Muscle of arm (tissue), 12 donors: Measurements from ENCODE around the gene HECTD2. TPM values are rescaled to one million over a fixed set of nuclear protein-coding genes. Genes with fewer than 3 reads are reported as not detected.

Experiments used
- DNase-seq: peaks from one replicate; pipeline ENCODE4 v3.0.0-alpha.2; 2013
- polyA plus RNA-seq, 12 donors: library from polyadenylated mRNA; unstranded; fragments of 120-200 nt; gene quantifications; one replicate each; pipeline ENCODE4 v1.2.1, GENCODE V29; 2013; ENCODE audit not compliant: insufficient read length in 12 of 12

HECTD2 gene
- polyA plus RNA-seq, 12 donors = 13.3 to 32.2 (median 19.1) TPM; not detected in 1

- no peak for DNase-seq
Observed at GRCh38 chr10:91464500-91464899, 54.4 kb downstream of the HECTD2 start.

- no peak for DNase-seq
Observed at GRCh38 chr10:91465261-91465660, 55.1 kb downstream of the HECTD2 start.

DNA sequence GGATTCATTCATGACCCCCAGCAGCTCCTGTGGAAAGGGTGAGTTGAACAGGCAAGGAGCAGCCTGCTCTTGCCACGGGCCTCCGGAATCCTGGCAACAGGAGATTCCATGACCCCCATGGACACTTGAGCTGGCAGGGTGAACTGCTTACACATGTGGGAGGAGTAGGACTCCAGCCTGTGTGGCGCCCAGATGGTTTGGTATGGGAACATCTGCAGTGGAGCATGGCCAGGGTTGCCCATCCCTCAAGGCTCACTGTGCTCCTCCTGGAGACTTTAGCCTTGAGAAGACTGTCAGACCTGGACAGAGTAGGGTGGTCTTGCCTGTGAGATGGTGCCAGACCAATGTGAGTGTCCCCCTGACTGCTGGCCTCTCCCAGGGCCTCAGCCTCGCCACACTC, 57.0 kb downstream of the HECTD2 start:
- DNase-seq = no peak

GRCh38 chr10:91471602-91472001, 61.5 kb downstream of the HECTD2 start:
- DNase-seq = no peak

DNA sequence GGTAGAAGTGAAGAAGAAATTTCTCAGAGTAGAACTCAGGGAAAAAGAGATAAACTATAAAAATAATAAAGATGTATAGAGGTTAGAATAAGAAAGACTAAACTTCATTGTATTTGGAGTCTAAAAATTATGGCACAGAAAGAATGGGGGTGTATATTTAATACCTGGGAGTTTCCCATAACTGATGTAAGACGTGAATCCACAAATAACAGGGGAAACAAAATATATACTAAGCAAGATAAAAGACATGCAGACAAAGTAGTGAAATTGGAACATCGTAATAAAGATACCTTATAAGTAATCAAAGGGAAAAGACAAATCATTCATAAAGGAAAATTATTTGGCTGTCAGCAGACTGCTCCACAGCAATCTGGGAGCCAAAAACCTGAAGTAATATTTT, 62.8 kb downstream of the HECTD2 start:
- DNase-seq = no peak

DNA sequence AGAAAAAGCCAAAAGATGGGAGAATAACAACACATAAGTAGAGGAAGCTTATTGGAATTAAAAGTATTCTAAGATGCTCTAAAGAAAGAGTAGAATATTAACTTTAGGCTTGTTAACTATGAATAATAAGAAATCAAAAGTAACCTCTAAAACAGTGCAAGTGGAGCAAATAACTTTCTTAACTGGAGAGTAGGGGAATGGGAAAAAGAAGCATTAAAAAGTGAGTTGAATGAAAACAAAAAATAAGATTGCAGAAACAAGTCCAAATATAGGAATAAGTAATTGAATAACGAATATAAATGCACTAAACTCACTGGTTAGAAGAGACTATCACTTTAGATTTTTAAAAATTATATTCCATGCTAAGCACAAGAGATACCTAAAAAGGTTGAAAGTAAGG, 63.9 kb downstream of the HECTD2 start:
- DNase-seq = no peak

GRCh38 chr10:91477236-91477635, 67.1 kb downstream of the HECTD2 start:
- no peak for DNase-seq

GRCh38 chr10:91479583-91479982, 69.4 kb downstream of the HECTD2 start:
- DNase-seq = no peak

- no peak for DNase-seq
Observed at GRCh38 chr10:91487911-91488582, 77.9 kb downstream of the HECTD2 start.

- peak; percentile 7 for DNase-seq
Observed at GRCh38 chr10:91493313-91493712, 83.2 kb downstream of the HECTD2 start.

DNA sequence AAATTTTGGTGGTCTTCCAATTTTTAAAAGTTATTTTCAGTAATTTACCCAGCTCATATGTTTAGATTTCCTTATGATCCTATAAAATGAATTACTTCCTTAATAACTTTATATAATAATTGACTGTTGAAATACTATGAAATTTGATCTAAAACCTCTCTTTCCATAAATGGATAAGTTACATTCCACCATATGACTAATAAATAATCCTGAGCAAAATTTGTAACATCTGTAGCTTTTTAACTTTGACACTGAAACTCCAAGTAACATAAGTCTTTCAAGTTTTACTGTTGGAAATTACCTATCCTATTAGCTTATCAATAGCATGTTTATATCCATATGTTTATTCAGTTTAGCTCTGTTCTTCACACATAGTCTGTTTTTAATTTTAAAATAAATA, 85.3 kb downstream of the HECTD2 start:
- DNase-seq = no peak

DNA sequence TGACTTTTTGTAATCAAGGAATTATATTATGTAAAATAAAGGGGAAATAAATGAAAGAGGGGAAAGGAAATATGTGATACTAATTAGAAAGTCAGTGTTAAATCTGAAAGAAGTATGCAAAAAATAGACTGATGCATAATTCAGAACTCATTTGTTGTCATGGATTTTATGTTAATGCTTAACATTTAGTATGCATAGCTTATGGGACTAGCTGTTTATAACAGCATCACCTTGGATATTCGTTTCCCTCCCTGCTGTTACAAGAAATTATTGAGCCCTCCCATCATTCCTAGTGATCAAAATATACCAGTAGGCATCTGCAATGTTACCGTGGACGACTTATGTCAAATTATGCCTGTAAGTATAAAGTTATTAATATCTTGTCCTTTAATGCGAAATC, 85.9 kb downstream of the HECTD2 start:
- no peak for DNase-seq

- DNase-seq = no peak
Observed at GRCh38 chr10:91511549-91512330, 101.6 kb downstream of the HECTD2 start.

DNA sequence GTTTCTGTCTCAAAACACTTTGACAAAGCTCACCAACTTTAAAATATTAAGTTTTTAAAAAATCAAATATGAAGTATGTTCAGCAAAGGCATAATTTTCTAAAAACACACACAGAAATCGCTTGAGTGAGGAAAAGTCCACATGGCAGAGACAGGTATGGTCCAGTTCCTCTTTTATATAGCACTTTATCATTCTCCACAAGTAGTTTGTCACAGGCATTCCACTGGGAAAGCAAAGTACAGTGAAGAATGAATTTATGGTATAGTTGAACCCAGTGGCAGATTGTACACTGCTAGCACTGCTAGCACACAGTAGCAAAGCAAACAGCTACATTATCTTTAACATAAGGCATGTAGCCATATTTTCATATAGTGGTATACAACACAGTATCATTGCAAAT, 102.3 kb downstream of the HECTD2 start:
- no peak for DNase-seq

DNA sequence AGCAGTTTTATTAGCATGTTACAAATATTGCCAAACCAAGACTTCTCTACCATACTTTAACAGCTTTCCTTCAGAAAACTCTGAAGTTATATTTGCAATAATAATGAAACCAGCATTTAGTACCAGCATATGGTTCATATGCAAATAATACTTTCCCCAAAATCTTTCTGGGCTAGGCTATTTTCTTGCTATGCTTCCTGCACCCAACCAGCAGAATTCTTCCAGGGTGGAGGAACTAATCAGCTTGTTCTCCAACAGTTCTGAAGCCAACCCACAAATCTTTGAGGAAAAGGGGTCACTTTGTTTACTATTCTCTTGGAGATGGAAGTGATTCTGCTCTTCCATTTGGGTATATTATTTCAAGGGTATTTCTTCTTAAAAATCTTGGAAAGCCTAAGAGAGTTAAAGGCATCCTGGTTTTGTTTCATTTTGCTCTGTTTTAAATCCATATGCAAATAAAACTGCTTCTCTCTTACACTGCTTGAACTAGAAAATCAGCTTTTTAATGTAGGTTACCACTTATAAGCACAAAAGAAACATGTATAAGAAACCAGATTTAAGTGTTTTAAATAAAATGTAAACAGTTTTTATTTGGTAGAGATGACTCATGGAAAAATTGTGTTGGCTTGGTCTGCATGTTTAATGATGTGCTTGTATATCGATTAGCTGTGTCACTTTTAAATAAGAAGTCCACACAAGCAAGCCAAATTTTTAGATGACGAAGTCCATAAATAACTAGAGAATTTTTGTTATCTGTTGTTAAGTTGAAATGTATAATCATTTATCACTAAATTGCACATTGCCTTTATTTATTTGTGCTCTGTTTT, 103.7 kb downstream of the HECTD2 start:
- no peak for DNase-seq

DNA sequence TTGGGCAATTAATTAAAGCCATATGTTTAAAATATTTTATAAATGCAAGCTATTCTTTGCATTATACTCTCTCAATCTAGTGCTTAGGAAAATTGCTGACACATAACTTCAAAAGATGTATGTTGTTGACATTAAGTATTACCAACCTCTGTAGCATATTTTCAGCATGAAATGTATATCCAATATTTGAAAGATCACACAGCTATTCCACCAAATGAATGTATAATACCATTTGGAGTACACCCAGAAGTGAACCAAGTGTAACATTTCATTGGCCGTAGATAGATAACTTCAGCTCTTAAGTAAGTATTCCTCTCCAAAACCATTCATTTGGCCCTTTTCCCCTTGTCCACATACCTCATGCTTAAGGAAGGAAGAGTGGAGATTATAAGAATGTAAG, 104.6 kb downstream of the HECTD2 start:
- DNase-seq = no peak

DNA sequence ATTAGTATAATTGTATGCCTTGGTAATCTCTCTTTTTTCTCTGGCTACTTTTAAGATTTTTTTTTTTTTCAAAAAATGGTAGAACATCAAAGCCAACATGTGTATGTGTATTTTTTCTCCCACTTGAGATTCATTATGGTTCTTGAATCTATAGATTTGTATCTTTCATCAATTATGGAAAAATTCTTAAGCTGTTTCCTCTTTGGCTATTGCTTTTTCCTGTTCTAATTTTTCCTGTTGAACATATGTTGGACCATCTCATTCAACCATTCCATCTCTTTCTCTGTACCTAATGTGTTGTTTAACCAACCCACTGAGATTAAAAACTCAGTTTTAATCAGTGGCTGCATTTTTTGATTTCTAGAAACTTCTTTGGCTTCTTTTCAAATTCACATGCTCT, 107.2 kb downstream of the HECTD2 start:
- no peak for DNase-seq

DNA sequence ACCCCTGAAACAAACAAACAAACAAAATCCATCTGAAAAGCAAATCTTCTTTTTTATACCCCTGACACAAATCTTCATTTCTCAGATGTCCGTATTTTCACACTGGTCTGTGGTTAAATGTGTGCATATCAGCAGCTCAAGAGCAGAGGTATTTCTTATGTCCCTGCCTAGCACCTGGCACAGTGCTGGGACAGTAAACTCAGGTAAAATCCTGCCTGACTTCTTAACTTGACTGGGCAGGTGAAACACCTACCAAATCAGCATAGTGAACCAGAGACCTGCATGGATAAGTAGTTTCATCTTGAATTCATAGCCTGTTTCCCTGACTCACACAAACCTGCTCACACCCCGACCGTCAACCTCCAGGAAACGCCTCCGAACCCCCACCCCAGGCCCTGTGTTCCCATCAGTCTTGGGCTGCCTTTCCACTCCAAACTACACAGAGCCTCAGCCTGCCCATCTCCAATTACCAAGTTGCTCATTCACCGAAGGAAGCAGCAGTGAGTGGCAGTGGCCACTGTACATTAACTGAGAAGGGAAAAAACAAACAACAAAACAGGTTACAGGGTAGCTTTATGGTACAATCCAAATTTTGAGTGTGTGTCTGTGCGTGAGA, 109.9 kb downstream of the HECTD2 start:
- no peak for DNase-seq

DNA sequence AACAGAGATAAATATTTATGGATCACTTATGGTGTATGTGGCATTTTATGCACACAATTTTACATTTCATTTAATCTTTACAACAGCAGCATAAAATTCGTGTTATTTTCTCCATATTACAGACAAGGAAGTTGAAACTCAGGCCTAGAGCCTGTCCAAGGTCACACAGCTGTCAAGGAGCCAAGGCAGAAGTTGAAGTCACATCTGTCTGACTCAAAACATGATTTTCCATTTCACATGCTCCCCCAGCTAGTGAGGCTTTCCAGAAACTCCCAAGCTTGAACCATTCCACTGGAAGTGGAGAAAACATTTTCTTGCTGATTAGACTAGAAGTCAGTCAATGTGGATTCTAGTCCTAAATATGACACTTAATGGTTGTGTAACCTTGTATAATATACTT, 110.5 kb downstream of the HECTD2 start:
- peak; percentile 82 for DNase-seq

DNA sequence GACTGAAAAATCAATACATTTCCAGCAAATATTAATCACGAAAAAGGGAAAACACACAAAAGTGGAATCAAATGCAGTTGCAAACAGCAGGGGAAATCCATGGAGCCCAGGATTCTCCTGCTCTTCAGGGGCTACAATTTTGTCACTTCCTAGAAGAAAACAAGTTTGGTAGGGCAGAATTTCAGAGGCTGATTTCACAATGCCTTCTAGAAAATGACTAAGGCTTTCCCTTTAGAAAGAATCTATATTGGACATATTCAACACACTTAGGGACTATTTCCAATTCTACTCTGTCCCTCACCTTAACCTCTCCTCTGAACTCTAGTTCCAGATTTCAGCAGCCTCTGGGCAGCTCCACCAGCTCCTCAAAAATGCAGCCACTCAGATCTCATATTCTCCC, 111.3 kb downstream of the HECTD2 start:
- DNase-seq = no peak

DNA sequence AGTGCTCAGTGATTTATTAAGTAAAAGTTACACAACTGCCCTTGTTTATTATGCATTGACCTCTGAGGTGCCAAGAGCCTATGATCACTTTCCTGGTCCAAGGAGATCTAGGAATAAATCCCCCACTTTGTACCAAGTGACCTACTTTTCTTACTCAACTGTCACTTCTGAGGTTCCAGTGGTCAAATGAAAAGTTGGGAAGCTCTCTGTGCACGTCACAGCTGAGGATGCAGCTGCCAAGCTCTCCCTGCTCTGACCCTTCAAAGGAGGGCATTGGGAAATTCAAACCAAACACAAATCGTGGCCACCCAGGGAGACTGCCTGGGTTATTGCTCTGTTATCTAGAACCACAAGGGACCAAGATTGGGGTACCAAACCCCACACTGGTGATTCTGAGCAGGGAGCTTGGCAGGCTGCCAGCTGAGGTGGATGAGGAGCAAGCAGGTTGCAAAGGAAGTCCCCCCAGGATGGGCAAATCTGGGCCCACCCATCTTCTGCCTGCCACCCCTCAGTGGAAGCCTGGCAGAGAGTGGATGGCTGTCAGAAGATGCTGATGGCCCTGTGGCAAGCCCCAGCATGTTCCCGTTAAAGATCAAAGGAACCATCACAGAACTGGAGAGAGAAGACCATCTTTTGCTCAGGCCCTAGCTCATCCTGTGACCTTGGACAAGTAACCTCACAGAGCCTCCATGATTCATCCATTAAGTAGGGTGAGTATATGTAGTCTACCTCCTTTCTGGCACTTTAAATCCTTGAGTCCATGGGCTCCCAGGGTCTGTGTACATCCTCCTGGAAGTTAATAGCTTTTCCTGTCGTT, 116.0 kb downstream of the HECTD2 start:
- DNase-seq = no peak
